ENCODE measurements around the gene JPH3.

The JPH3 gene

GRCh38 chr16:87690911-87691685, 88.8 kb downstream of the JPH3 start:
- Histone ChIP-seq H3K9ac (ENCODE audit: low read depth, low read length) (no peak overlapping the region), H3K36me3 (ENCODE audit: control insufficient read depth, insufficient read depth, low read length) (peaks cover 19% of the 10 kb centered on the region), H3K4me3 (ENCODE audit: low read depth, low read length) (no peak overlapping the region), H3K4me1 (ENCODE audit: control insufficient read depth, insufficient read depth, low read length) (no peaks in the 10 kb centered on the region), H3K9me3 (ENCODE audit: control insufficient read depth, insufficient read depth, low read length) (no peaks in the 10 kb centered on the region), H3K27ac (ENCODE audit: low read depth, low read length) (no peak overlapping the region), H3K27me3 (ENCODE audit: control insufficient read depth, insufficient read depth, low read length) (no peaks in the 10 kb centered on the region)

- Histone ChIP-seq H3K36me3 (ENCODE audit: control insufficient read depth, insufficient read depth, low read length) (peaks cover 24% of the 10 kb centered on the region), H3K4me1 (ENCODE audit: control insufficient read depth, insufficient read depth, low read length) (no peaks in the 10 kb centered on the region), H3K27me3 (ENCODE audit: control insufficient read depth, insufficient read depth, low read length) (no peaks in the 10 kb centered on the region), H3K9ac (ENCODE audit: low read depth, low read length) (no peak overlapping the region), H3K27ac (ENCODE audit: low read depth, low read length) (no peak overlapping the region), H3K4me3 (ENCODE audit: low read depth, low read length) (no peak overlapping the region), H3K9me3 (ENCODE audit: control insufficient read depth, insufficient read depth, low read length) (no peaks in the 10 kb centered on the region)
These were observed 89.4 kb downstream of the JPH3 start for GRCh38 chr16:87691686-87692079.

GRCh38 chr16:87692176-87692575, 89.9 kb downstream of the JPH3 start:
- Histone ChIP-seq H3K4me3 (ENCODE audit: low read depth, low read length) (no peak overlapping the region), H3K9me3 (ENCODE audit: control insufficient read depth, insufficient read depth, low read length) (no peaks in the 10 kb centered on the region), H3K36me3 (ENCODE audit: control insufficient read depth, insufficient read depth, low read length) (peaks cover 29% of the 10 kb centered on the region), H3K27ac (ENCODE audit: low read depth, low read length) (no peak overlapping the region), H3K4me1 (ENCODE audit: control insufficient read depth, insufficient read depth, low read length) (no peaks in the 10 kb centered on the region), H3K9ac (ENCODE audit: low read depth, low read length) (no peak overlapping the region), H3K27me3 (ENCODE audit: control insufficient read depth, insufficient read depth, low read length) (no peaks in the 10 kb centered on the region)

- H3K4me1 ChIP-seq (ENCODE audit: control insufficient read depth, insufficient read depth, low read length): no peaks in the 10 kb centered on the region
- no peak overlapping the region for H3K27ac ChIP-seq (ENCODE audit: low read depth, low read length)
- no peak overlapping the region for H3K9ac ChIP-seq (ENCODE audit: low read depth, low read length)
- no peaks in the 10 kb centered on the region for H3K9me3 ChIP-seq (ENCODE audit: control insufficient read depth, insufficient read depth, low read length)
- H3K27me3 ChIP-seq (ENCODE audit: control insufficient read depth, insufficient read depth, low read length): no peaks in the 10 kb centered on the region
- H3K4me3 ChIP-seq (ENCODE audit: low read depth, low read length): no peak overlapping the region
- peaks cover 34% of the 10 kb centered on the region for H3K36me3 ChIP-seq (ENCODE audit: control insufficient read depth, insufficient read depth, low read length)
These were observed 90.4 kb downstream of the JPH3 start for GRCh38 chr16:87692756-87693155.

GRCh38 chr16:87693827-87694226, 91.5 kb downstream of the JPH3 start:
- no peak overlapping the region for H3K9ac ChIP-seq (ENCODE audit: low read depth, low read length)
- H3K27ac ChIP-seq (ENCODE audit: low read depth, low read length): no peak overlapping the region
- H3K4me1 ChIP-seq (ENCODE audit: control insufficient read depth, insufficient read depth, low read length): no peaks in the 10 kb centered on the region

GRCh38 chr16:87694441-87695125, 92.3 kb downstream of the JPH3 start:
- Histone ChIP-seq H3K9ac (ENCODE audit: low read depth, low read length) (no peak overlapping the region), H3K4me1 (ENCODE audit: control insufficient read depth, insufficient read depth, low read length) (no peaks in the 10 kb centered on the region), H3K27me3 (ENCODE audit: control insufficient read depth, insufficient read depth, low read length) (no peaks in the 10 kb centered on the region), H3K4me3 (ENCODE audit: low read depth, low read length) (no peak overlapping the region), H3K27ac (ENCODE audit: low read depth, low read length) (no peak overlapping the region), H3K36me3 (ENCODE audit: control insufficient read depth, insufficient read depth, low read length) (peaks cover 50% of the 10 kb centered on the region), H3K9me3 (ENCODE audit: control insufficient read depth, insufficient read depth, low read length) (no peaks in the 10 kb centered on the region)

More at GRCh38 chr16:87693827-87694226, 91.5 kb downstream of the JPH3 start:
- no peaks in the 10 kb centered on the region for H3K27me3 ChIP-seq (ENCODE audit: control insufficient read depth, insufficient read depth, low read length)
- H3K36me3 ChIP-seq (ENCODE audit: control insufficient read depth, insufficient read depth, low read length): peaks cover 44% of the 10 kb centered on the region
- H3K4me3 ChIP-seq (ENCODE audit: low read depth, low read length): no peak overlapping the region
- no peaks in the 10 kb centered on the region for H3K9me3 ChIP-seq (ENCODE audit: control insufficient read depth, insufficient read depth, low read length)

GRCh38 chr16:87695534-87695933, 93.2 kb downstream of the JPH3 start:
- Histone ChIP-seq H3K27me3 (ENCODE audit: control insufficient read depth, insufficient read depth, low read length) (no peaks in the 10 kb centered on the region), H3K4me1 (ENCODE audit: control insufficient read depth, insufficient read depth, low read length) (no peaks in the 10 kb centered on the region), H3K9me3 (ENCODE audit: control insufficient read depth, insufficient read depth, low read length) (no peaks in the 10 kb centered on the region), H3K9ac (ENCODE audit: low read depth, low read length) (no peak overlapping the region), H3K27ac (ENCODE audit: low read depth, low read length) (no peak overlapping the region), H3K4me3 (ENCODE audit: low read depth, low read length) (no peak overlapping the region), H3K36me3 (ENCODE audit: control insufficient read depth, insufficient read depth, low read length) (peaks cover 57% of the 10 kb centered on the region)

- Histone ChIP-seq H3K27me3 (ENCODE audit: control insufficient read depth, insufficient read depth, low read length) (no peaks in the 10 kb centered on the region), H3K36me3 (ENCODE audit: control insufficient read depth, insufficient read depth, low read length) (peaks cover 67% of the 10 kb centered on the region), H3K4me3 (ENCODE audit: low read depth, low read length) (no peak overlapping the region), H3K9ac (ENCODE audit: low read depth, low read length) (no peak overlapping the region), H3K27ac (ENCODE audit: low read depth, low read length) (no peak overlapping the region), H3K9me3 (ENCODE audit: control insufficient read depth, insufficient read depth, low read length) (no peaks in the 10 kb centered on the region), H3K4me1 (ENCODE audit: control insufficient read depth, insufficient read depth, low read length) (no peaks in the 10 kb centered on the region)
These were observed 94.4 kb downstream of the JPH3 start for GRCh38 chr16:87696726-87697125.

- no peak overlapping the region for H3K27ac ChIP-seq (ENCODE audit: low read depth, low read length)
- H3K27me3 ChIP-seq (ENCODE audit: control insufficient read depth, insufficient read depth, low read length): no peaks in the 10 kb centered on the region
- no peak overlapping the region for H3K9ac ChIP-seq (ENCODE audit: low read depth, low read length)
- H3K9me3 ChIP-seq (ENCODE audit: control insufficient read depth, insufficient read depth, low read length): no peaks in the 10 kb centered on the region
- peaks cover 71% of the 10 kb centered on the region for H3K36me3 ChIP-seq (ENCODE audit: control insufficient read depth, insufficient read depth, low read length)
- no peaks in the 10 kb centered on the region for H3K4me1 ChIP-seq (ENCODE audit: control insufficient read depth, insufficient read depth, low read length)
- H3K4me3 ChIP-seq (ENCODE audit: low read depth, low read length): no peak overlapping the region
These were observed 94.9 kb downstream of the JPH3 start for GRCh38 chr16:87697256-87697655.

GRCh38 chr16:87697792-87698191, 95.5 kb downstream of the JPH3 start:
- Histone ChIP-seq H3K27ac (ENCODE audit: low read depth, low read length) (no peak overlapping the region), H3K4me3 (ENCODE audit: low read depth, low read length) (no peak overlapping the region), H3K4me1 (ENCODE audit: control insufficient read depth, insufficient read depth, low read length) (no peaks in the 10 kb centered on the region), H3K27me3 (ENCODE audit: control insufficient read depth, insufficient read depth, low read length) (no peaks in the 10 kb centered on the region), H3K36me3 (ENCODE audit: control insufficient read depth, insufficient read depth, low read length) (peaks cover 77% of the 10 kb centered on the region), H3K9ac (ENCODE audit: low read depth, low read length) (no peak overlapping the region), H3K9me3 (ENCODE audit: control insufficient read depth, insufficient read depth, low read length) (no peaks in the 10 kb centered on the region)

GRCh38 chr16:87698241-87698640, 95.9 kb downstream of the JPH3 start:
- Histone ChIP-seq H3K9ac (ENCODE audit: low read depth, low read length) (no peak overlapping the region), H3K27ac (ENCODE audit: low read depth, low read length) (no peak overlapping the region), H3K36me3 (ENCODE audit: control insufficient read depth, insufficient read depth, low read length) (peaks cover 81% of the 10 kb centered on the region), H3K4me1 (ENCODE audit: control insufficient read depth, insufficient read depth, low read length) (no peaks in the 10 kb centered on the region), H3K4me3 (ENCODE audit: low read depth, low read length) (no peak overlapping the region), H3K9me3 (ENCODE audit: control insufficient read depth, insufficient read depth, low read length) (no peaks in the 10 kb centered on the region), H3K27me3 (ENCODE audit: control insufficient read depth, insufficient read depth, low read length) (no peaks in the 10 kb centered on the region)
